Osteoblast (primary cell): ENCODE results near the gene CDK2. TPM values are rescaled to one million over a fixed set of nuclear protein-coding genes. Genes with fewer than 3 reads are reported as not detected.

Source experiments
- DNase-seq: peaks from one replicate; pipeline ENCODE4 v3.0.0; 2011; ENCODE audit warnings: low spot score, mixed read lengths; ENCODE audit not compliant: insufficient read length; ENCODE audit errors: missing footprints
- H2AFZ ChIP-seq: 2 replicates; pipeline ENCODE4 v1.6.0; 2011; ENCODE audit warnings: mild to moderate bottlenecking, low read length
- H3K27ac ChIP-seq: 2 replicates; pipeline ENCODE4 v1.5.1; 2011; ENCODE audit warnings: mild to moderate bottlenecking, low read depth, low read length, moderate library complexity
- H3K27me3 ChIP-seq: 2 replicates; pipeline ENCODE4 v1.6.0; 2012; ENCODE audit warnings: mild to moderate bottlenecking, control low read depth, inconsistent platforms, low read length, moderate library complexity; ENCODE audit not compliant: insufficient read depth
- H3K36me3 ChIP-seq: 2 replicates; pipeline ENCODE4 v1.5.1; 2011; ENCODE audit warnings: mild to moderate bottlenecking, low read length, control low read depth, moderate library complexity; ENCODE audit not compliant: insufficient read depth
- H3K4me1 ChIP-seq: 2 replicates; pipeline ENCODE4 v1.5.1; 2011; ENCODE audit warnings: mild to moderate bottlenecking, low read length, control low read depth, moderate library complexity; ENCODE audit not compliant: insufficient read depth
- H3K4me2 ChIP-seq: 2 replicates; pipeline ENCODE4 v1.6.0; 2011; ENCODE audit warnings: mild to moderate bottlenecking, low read length; ENCODE audit not compliant: insufficient read depth
- H3K4me3 ChIP-seq: fragments of 200-600 bp; sonication (generic); 3 replicates; pipeline ENCODE4 v1.5.1; 2012; ENCODE audit warnings: mild to moderate bottlenecking, low read length, inconsistent platforms; ENCODE audit not compliant: insufficient read depth
- H3K79me2 ChIP-seq: 2 replicates; pipeline ENCODE4 v1.6.0; 2012; ENCODE audit warnings: mild to moderate bottlenecking, low read length, control low read depth, inconsistent platforms; ENCODE audit not compliant: insufficient read depth
- H3K9me3 ChIP-seq: 2 replicates; pipeline ENCODE4 v1.5.1; 2011; ENCODE audit warnings: low read depth, low read length, control low read depth
- H4K20me1 ChIP-seq: 2 replicates; pipeline ENCODE4 v1.6.0; 2012; ENCODE audit warnings: mild to moderate bottlenecking, low read length, control low read depth; ENCODE audit not compliant: insufficient read depth
- total RNA-seq: library from RNA; depleted of rRNA; stranded (reverse); fragments of >200 nt; gene quantifications from 2 replicates; pipeline ENCODE4 v1.2.3, GENCODE V29; 2012
- TF ChIP-seq, protein P1 (sequence below): IDR thresholded peaks from 2 replicates; pipeline ENCODE4 v1.5.1; 2011; ENCODE audit warnings: mild to moderate bottlenecking, low read depth, low read length, moderate library complexity; ENCODE audit errors: extremely low read depth

The CDK2 gene
- total RNA-seq, 1 donor = 13.4 TPM

DNA sequence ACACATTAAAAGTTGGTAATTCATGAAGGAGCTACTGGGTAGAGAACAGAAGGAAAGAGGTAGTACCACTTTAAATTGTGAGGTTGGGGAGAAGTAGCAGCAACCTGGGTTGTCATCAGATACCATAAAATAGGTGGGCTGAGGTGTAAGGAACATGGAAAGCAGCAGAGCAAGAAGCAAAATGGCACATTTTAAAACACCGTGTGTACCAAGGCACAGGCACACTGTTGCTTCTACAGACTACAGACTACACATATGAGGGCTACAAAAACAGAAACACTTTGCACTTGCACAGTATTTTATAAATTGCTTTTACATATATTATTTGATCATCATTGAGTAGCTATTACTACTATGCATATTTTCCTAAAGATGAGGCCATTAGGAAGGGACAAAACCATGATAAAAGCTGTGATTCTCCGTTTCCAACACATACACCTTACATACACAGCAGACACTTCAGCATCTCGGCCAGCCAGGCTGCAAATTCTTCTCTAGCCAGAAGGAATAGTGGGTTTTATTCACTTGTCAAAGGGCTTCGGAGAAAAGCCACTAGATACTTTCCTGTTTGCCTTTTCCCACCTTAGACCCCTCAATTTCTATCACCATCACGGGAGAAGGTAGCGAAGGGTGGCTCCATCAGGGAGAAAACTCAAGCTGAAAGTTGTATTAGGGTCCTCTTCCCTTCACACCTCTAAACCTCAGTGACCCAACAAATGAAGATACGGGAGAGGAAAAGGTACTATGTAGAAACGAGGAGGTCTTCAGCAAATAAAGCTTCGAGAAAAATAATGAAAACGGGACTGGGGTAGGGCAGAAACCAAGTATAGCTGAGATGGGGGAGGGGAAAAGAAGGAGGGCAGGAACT, 40.5 kb upstream of the CDK2 start:
- H3K79me2 ChIP-seq = peaks cover 65% of the 10 kb centered on the region
- H3K4me1 ChIP-seq = peaks cover 21% of the 10 kb centered on the region
- H3K9me3 ChIP-seq = no peaks in the 10 kb centered on the region
- no peaks in the 10 kb centered on the region for H4K20me1 ChIP-seq
- H2AFZ ChIP-seq = peak overlapping the region; percentile 84
- H3K4me3 ChIP-seq = peak overlapping the region; percentile 98
- peak; percentile 64 for DNase-seq
- H3K27ac ChIP-seq = peak overlapping the region; percentile 98
- peak overlapping the region; percentile 92 for H3K4me2 ChIP-seq
- peaks cover 17% of the 10 kb centered on the region for H3K36me3 ChIP-seq
- TF ChIP-seq, protein P1, sequence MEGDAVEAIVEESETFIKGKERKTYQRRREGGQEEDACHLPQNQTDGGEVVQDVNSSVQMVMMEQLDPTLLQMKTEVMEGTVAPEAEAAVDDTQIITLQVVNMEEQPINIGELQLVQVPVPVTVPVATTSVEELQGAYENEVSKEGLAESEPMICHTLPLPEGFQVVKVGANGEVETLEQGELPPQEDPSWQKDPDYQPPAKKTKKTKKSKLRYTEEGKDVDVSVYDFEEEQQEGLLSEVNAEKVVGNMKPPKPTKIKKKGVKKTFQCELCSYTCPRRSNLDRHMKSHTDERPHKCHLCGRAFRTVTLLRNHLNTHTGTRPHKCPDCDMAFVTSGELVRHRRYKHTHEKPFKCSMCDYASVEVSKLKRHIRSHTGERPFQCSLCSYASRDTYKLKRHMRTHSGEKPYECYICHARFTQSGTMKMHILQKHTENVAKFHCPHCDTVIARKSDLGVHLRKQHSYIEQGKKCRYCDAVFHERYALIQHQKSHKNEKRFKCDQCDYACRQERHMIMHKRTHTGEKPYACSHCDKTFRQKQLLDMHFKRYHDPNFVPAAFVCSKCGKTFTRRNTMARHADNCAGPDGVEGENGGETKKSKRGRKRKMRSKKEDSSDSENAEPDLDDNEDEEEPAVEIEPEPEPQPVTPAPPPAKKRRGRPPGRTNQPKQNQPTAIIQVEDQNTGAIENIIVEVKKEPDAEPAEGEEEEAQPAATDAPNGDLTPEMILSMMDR = no peak
- H3K27me3 ChIP-seq = no peaks in the 10 kb centered on the region

DNA sequence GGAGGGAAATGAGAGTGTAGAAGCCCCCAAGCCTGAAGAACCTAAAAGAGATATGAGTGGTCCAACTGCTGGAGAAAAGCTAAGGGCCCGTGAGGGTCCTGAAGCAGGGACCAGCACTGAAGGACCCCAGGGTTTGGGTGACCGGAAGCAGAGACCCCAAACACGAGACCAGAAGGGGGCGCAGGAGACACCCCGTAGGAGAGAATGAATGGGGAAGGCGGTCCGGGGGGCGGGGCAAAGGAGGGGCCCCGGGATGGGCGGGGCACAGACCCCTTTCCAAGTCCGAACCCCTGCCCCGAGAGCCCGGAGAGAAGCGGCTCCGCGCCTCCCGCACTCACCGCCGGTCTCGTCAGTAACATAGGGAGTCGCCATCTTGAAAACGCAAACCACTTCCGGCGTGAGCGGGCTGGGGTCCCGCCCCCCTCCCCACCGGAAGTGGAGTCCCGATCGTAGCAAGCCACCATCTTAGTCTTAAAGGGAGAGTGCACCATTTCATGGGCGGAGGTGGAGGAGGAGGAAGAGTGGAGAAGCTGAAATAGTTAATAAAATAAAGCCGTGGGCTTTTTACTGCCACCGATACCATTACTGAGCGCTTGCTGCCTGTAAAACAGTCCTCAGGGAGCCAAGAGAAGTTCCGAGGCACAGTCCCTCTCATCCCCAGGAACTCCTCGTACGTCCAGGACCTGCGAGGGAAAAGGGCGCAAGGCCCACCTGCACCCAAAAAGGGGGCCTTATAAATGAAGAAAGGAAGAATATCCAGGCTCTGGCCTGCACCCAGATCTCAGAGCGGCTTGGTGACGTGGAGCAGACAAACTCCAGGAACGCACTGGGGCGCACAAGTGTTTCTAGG, 39.7 kb upstream of the CDK2 start:
- H3K27ac ChIP-seq = peak overlapping the region; percentile 98
- H3K4me3 ChIP-seq = peak overlapping the region; percentile 98
- H3K9me3 ChIP-seq = no peaks in the 10 kb centered on the region
- H3K36me3 ChIP-seq = peaks cover 14% of the 10 kb centered on the region
- H4K20me1 ChIP-seq = no peaks in the 10 kb centered on the region
- TF ChIP-seq, protein P1 = peak; percentile 71
- peak overlapping the region; percentile 84 for H2AFZ ChIP-seq
- H3K27me3 ChIP-seq = no peaks in the 10 kb centered on the region
- H3K79me2 ChIP-seq = peaks cover 58% of the 10 kb centered on the region
- H3K4me1 ChIP-seq = peaks cover 26% of the 10 kb centered on the region
- peak overlapping the region; percentile 92 for H3K4me2 ChIP-seq
- peak; percentile 98 for DNase-seq

DNA sequence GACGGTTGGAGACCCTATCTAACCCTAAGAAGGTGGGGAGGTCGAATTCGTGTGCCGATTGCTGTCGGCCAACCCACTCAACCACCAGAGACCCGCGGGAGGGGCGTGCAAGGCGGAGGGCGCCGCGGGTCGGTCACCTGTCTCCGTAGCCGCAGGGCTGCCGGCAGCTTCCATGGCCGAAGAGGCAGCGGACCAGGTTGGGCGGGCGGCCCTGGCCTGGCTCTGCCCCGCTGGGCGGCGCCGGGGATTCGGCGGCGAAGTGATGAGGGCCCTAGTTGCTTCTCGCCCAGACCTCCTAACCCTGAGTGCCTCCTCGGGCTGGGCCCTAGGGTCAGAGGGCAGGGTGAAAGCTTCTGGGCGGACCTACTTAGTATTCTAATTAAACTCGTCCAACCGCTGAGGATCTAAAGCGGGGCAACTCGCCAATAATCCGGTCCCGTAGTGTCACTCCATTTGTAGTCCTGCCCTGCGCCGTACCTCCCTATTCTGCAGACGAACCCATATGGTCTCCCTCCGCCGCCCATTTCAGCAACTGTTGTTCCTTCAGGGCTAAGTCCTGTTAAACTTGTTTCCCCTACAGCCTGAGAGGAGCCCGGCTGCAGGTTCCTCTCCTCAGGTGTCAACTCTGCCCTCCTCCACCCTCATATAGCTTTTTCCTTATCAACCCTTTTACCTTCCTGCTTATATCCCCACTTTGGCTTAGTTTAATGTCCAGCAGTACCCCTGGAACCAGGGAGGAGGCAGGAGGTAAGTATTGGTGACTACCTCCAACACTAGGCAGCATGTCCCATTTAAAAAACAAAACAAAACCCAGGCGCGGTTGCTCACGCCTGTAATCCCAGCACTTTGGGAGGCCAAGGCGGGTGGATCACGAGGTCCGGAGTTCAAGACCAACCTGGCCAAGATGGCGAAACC, 38.8 kb upstream of the CDK2 start, which contains the start of gene PYM1:
PYM1 (minus strand) TSS at position 307 of the 915 bp plus-strand sequence; CDS start at position 174, 133 bp downstream.
- DNase-seq = peak; percentile 95

More for the DNA sequence above, 38.8 kb upstream of the CDK2 start, which contains the start of gene PYM1:
- no peaks in the 10 kb centered on the region for H3K27me3 ChIP-seq
- H3K79me2 ChIP-seq = peaks cover 57% of the 10 kb centered on the region
- peak within 1 kb of the TSS; percentile 84 for H2AFZ ChIP-seq
- peaks cover 7% of the 10 kb centered on the region for H3K36me3 ChIP-seq
- peak within 1 kb of the TSS; percentile 92 for H3K4me2 ChIP-seq
- peaks cover 32% of the 10 kb centered on the region for H3K4me1 ChIP-seq
- TF ChIP-seq, protein P1 = no peak
- no peaks in the 10 kb centered on the region for H4K20me1 ChIP-seq
- no peaks in the 10 kb centered on the region for H3K9me3 ChIP-seq
- peak within 1 kb of the TSS; percentile 98 for H3K4me3 ChIP-seq
- peak within 1 kb of the TSS; percentile 98 for H3K27ac ChIP-seq
